KMS-11 (cell line): ENCODE measurements around the gene FPGS.
"Not testable (repeated sequence)": the region's sequence is repeated elsewhere in the genome, so short reads cannot be mapped to it uniquely, and the experiment has no call there.

Experiments used
- H2AFZ ChIP-seq: fragments of 200-600 bp; sonication (generic); 2 replicates; pipeline ENCODE4 v1.6.1; 2016; ENCODE audit warnings: antibody characterized with exemption, mixed run types, low read depth
- H3K27ac ChIP-seq: fragments of 200-600 bp; sonication (generic); 2 replicates; pipeline ENCODE4 v1.6.1; 2016; ENCODE audit warnings: mild to moderate bottlenecking, mixed run types
- H3K27me3 ChIP-seq: fragments of 200-600 bp; sonication (generic); 2 replicates; pipeline ENCODE4 v1.6.1; 2017; ENCODE audit warnings: mild to moderate bottlenecking, low read depth, mixed run types, moderate library complexity; ENCODE audit not compliant: insufficient read depth
- H3K36me3 ChIP-seq: fragments of 200-600 bp; sonication (generic); 2 replicates; pipeline ENCODE4 v1.6.1; 2017; ENCODE audit warnings: mild to moderate bottlenecking, mixed run types; ENCODE audit not compliant: insufficient read depth
- H3K4me1 ChIP-seq: fragments of 200-600 bp; sonication (generic); 2 replicates; pipeline ENCODE4 v1.6.1; 2016; ENCODE audit warnings: mild to moderate bottlenecking, low read depth, mixed run types; ENCODE audit not compliant: poor library complexity, severe bottlenecking
- H3K4me2 ChIP-seq: fragments of 200-600 bp; sonication (generic); 2 replicates; pipeline ENCODE4 v1.7.0; 2016; ENCODE audit warnings: mild to moderate bottlenecking, mixed run types
- H3K4me3 ChIP-seq: fragments of 200-600 bp; sonication (generic); IDR thresholded peaks from 2 replicates; pipeline ENCODE4 v1.6.1; 2017; ENCODE audit warnings: low read depth, low read length, mixed read lengths; ENCODE audit not compliant: insufficient read depth
- H3K79me2 ChIP-seq: fragments of 200-600 bp; sonication (generic); 2 replicates; pipeline ENCODE4 v1.6.1; 2016; ENCODE audit warnings: low read depth, mixed run types; ENCODE audit not compliant: insufficient read depth
- H3K9ac ChIP-seq: fragments of 200-600 bp; sonication (generic); 2 replicates; pipeline ENCODE4 v1.6.1; 2016; ENCODE audit warnings: mild to moderate bottlenecking, mixed run types
- H4K20me1 ChIP-seq: fragments of 200-600 bp; sonication (generic); 2 replicates; pipeline ENCODE4 v1.6.1; 2016; ENCODE audit warnings: mild to moderate bottlenecking, mixed run types; ENCODE audit not compliant: insufficient read depth
- CTCF ChIP-seq: fragments of 200-600 bp; sonication (generic); conservative IDR thresholded peaks from 2 replicates; pipeline ENCODE4 v1.6.1; 2017; ENCODE audit warnings: low read depth, mild to moderate bottlenecking, antibody characterized with exemption, low read length, moderate library complexity, mixed read lengths

The FPGS gene

GRCh38 chr9:127833555-127833954, 30.9 kb downstream of the FPGS start:
- Histone ChIP-seq H4K20me1 (no peaks in the 10 kb centered on the region), H3K9ac (no peak overlapping the region), H3K27ac (no peak overlapping the region), H3K4me3 (no peak overlapping the region), H3K4me1 (no peaks in the 10 kb centered on the region), H3K79me2 (no peaks in the 10 kb centered on the region), H3K4me2 (no peak overlapping the region), H3K27me3 (0 out of 2 replicates have a peak, but pooled peaks cover 3% of the 10 kb centered on the region), H2AFZ (no peak overlapping the region), H3K36me3 (no peaks in the 10 kb centered on the region)
- TF ChIP-seq CTCF, result no peak

GRCh38 chr9:127835991-127836516, 33.4 kb downstream of the FPGS start:
- Histone ChIP-seq H2AFZ (no peak overlapping the region), H3K4me2 (no peak overlapping the region)
- TF ChIP-seq CTCF, result no peak

GRCh38 chr9:127836561-127836960, 33.9 kb downstream of the FPGS start:
- not testable (repeated sequence) for H3K79me2 ChIP-seq

More at GRCh38 chr9:127835991-127836516, 33.4 kb downstream of the FPGS start:
- Histone ChIP-seq H3K27me3 (0 out of 2 replicates have a peak, but pooled peaks cover 3% of the 10 kb centered on the region), H3K79me2 (no peaks in the 10 kb centered on the region), H3K36me3 (no peaks in the 10 kb centered on the region), H3K27ac (no peak overlapping the region), H4K20me1 (no peaks in the 10 kb centered on the region), H3K4me1 (no peaks in the 10 kb centered on the region), H3K9ac (no peak overlapping the region), H3K4me3 (no peak overlapping the region)

GRCh38 chr9:127837346-127837745, 34.7 kb downstream of the FPGS start:
- Histone ChIP-seq H3K27me3 (0 out of 2 replicates have a peak, but pooled peaks cover 3% of the 10 kb centered on the region), H4K20me1 (no peaks in the 10 kb centered on the region), H3K36me3 (no peaks in the 10 kb centered on the region), H3K79me2 (no peaks in the 10 kb centered on the region), H3K9ac (no peak overlapping the region), H3K4me3 (no peak overlapping the region), H3K4me1 (no peaks in the 10 kb centered on the region), H3K4me2 (no peak overlapping the region), H2AFZ (no peak overlapping the region), H3K27ac (no peak overlapping the region)
- no peak for TF ChIP-seq CTCF

More at GRCh38 chr9:127836561-127836960, 33.9 kb downstream of the FPGS start:
- H2AFZ ChIP-seq, H3K27ac ChIP-seq, H3K9ac ChIP-seq, H3K36me3 ChIP-seq, H3K27me3 ChIP-seq, H4K20me1 ChIP-seq, H3K4me3 ChIP-seq, H3K4me1 ChIP-seq, H3K4me2 ChIP-seq: not testable (repeated sequence)

- Histone ChIP-seq H4K20me1 (no peaks in the 10 kb centered on the region), H2AFZ (no peak overlapping the region), H3K4me2 (no peak overlapping the region), H3K27ac (no peak overlapping the region), H3K36me3 (no peaks in the 10 kb centered on the region), H3K4me1 (no peaks in the 10 kb centered on the region), H3K9ac (no peak overlapping the region), H3K4me3 (no peak overlapping the region), H3K79me2 (no peaks in the 10 kb centered on the region), H3K27me3 (0 out of 2 replicates have a peak, but pooled peaks cover 3% of the 10 kb centered on the region)
- TF ChIP-seq CTCF, result no peak
These were observed 35.8 kb downstream of the FPGS start for GRCh38 chr9:127838375-127839078.
